ENCODE data around the gene STK17B.

Gene STK17B

DNA sequence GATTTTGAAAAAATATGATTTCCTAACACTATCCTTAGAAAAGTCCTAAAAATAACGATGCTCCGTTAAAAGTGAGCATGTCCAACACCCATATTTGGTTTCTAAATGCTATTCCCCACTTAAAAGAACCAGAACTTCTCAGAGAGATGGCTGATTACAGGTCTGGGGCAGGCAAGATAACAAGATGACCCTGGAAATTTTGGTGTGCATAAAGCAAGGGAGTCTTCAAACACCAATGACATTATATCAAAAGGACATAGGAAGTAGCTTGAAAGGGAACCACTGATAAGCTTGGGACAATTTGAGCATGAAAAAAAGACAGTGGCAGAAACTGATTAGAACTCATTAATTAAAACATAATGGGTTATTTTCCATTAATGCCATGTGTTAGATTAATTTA, 17.9 kb downstream of the STK17B start:
- DNase-seq, result no peak

- DNase-seq, result peak; percentile 27 to 53
These were observed 21.4 kb downstream of the STK17B start for GRCh38 chr2:196149948-196150347.

- DNase-seq, result no peak
These were observed 22.6 kb downstream of the STK17B start for GRCh38 chr2:196148736-196149135.

DNA sequence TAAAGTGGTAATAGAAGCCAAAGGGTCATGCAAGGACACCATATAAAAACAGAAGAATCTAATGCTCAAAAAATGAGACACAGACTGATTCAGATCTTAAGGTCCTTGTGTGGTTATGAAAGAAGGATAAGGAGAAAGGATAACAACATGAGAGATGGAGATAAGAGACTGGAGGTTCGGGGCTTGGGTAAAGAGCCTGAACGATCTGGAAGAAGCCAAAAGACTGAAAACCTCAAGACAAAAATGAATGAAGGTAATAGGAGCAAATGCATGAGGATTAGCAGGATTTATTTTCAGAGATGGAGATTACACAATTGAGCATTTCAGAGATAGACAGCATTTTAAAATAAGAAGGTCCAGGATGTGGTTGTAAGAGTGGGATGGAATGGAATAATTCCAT, 26.1 kb downstream of the STK17B start:
- DNase-seq, result no peak

- DNase-seq, result no peak
These were observed 26.8 kb downstream of the STK17B start for GRCh38 chr2:196144513-196145126.

DNA sequence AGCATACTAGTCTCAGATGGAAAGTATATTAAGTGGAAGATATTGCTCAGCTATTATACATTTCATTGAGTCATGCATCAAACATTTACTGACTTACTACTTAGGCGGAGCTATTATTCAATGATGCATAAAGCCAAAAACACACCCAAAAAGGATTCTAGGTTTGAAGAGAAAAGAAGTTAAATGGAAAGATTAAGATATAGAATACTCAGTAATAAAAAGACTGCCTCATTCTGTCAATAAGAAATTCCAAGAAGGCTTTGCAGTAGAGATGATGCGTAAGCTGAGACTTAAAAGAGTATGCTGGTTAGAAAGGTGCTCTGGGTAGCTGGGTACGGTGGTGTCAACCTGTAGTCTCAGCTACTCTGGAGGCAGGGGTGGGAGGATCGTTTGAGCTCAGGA, 27.6 kb downstream of the STK17B start:
- no peak for DNase-seq

- DNase-seq, result peak; percentile 11 to 70
These were observed 28.6 kb downstream of the STK17B start for GRCh38 chr2:196142825-196143224.

- no peak for DNase-seq
These were observed 31.2 kb downstream of the STK17B start for GRCh38 chr2:196140213-196140612.

- no peak for DNase-seq
These were observed 34.1 kb downstream of the STK17B start for GRCh38 chr2:196137271-196137670.

DNA sequence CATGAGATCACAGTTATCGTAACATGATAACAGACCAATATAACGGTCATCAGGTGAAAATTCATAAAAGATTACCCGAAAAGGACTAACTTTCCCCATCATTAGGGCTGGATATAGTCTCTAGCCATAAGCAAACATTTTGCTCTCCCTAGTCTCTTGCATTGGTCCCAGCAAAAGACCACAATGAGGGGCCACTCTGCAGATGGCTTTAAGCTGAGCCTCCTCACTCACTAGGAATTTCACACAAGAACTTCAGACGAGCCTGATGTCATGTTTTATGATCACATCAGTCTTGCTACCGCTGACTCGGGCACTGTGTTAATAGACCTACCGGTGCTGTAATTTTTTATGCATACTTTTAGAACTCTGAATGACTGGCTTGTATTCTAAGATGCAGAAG, 35.2 kb downstream of the STK17B start:
- DNase-seq, result no peak

DNA sequence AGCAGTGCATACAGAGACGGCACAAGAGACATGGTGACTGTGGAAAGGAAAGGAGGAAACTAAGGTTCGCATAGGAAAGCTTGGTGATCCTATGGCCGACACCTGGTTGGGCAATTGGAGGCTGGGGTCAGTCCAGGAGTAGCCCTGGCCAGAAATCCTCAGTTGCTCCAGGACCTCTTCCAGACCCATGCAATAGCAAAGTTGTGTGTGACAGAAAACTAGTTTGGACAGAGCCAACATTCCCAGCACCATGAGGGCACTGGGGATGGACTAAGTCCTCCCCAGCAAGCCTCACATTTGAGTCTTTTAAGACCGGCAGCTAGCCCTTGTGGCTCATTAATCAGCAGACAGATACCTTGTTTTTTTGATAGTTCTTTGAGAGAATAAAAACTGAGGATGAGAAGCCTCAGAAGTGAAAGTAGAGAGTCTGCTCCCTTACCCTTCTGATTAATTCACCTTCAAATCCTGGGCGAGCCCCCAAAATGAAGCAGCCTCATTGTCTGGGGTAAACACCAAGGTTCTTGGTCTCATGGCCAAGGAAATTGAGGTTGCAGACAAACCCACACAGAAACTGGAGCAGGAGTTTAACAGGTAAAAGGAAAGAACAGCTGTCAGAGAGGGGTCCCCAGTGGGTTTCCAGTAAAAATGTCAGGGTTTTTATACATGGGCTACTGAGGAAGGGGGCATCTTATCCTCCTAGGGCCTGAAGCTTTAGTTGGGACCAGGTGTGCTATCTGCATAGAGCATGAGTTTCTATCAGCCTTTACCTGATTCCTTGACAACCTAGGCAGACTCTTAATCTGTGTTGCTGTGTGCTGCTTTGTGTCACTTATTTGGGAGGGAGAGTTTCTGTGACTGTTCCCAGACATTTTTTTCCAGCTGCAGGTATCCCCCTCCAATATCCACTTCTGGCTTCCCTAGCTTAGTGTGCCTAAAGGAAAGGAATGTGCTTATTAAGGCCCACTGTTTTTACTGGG, 39.1 kb downstream of the STK17B start:
- no peak for DNase-seq

DNA sequence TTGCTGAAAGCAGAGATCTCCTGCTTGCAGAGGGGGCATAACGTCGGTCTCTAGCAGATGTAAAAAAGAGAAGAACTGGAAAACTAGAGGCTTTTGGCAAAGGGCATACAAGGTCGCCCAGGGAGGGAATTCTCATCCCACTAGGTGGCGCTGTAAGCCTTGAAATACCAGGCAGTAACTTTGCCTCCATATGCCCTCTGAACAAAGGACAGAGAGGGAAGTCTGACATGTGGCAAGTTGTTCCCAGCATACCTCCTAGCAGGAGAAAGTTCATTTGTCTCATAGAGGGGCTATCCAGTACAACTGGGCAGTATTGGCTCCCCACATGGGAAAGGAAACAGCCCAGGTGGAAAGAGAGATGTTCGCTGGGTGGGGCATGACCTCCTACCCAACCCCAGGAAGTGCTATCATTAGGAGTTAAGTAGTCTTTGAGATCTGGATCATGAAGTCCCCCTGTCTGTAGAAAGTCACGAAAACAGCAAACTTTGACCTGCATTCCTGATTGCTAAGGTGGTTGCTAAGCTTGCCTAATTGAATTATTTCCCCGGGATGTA, 39.9 kb downstream of the STK17B start:
- DNase-seq, result peak; percentile 80 to 83

DNA sequence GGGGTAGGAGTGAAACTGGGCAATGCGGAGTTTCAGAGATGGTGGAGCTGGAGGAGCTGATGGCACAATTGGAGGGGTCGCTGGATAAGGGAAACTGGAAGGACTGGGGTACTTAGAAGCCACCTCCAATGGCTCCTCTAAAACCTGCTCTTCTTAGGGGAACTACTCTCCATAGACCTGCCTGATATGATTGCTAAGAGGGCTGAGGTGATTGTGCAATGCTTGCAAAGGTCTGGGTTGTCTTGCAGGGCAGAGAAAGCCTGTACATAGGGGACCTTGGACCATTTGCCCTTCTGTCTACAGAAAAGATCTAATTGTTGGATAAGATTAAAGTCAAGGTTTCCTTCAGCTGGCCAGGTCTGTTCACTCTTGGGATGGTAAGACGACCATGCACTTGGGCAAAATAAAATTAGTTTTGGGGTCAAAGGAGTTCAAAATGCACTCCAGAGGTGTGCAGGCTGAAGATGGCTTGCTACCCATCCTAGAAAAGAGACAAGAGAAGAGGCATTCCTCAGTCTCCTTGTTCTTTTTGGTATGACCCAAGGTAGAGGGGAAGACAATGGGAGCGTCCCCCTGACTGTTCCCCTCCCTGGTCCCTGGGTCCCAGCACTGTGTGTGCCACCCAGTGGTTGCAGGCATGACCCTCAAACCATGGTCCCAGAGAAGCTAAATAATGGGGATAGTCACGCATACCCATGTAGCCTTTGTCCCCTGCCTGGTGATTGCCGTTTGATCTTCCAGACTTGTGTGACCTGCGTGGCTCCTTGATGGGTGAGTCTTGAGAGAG, 41.1 kb downstream of the STK17B start:
- DNase-seq, result no peak

- no peak for DNase-seq
These were observed 42.6 kb downstream of the STK17B start for GRCh38 chr2:196128749-196129148.

DNA sequence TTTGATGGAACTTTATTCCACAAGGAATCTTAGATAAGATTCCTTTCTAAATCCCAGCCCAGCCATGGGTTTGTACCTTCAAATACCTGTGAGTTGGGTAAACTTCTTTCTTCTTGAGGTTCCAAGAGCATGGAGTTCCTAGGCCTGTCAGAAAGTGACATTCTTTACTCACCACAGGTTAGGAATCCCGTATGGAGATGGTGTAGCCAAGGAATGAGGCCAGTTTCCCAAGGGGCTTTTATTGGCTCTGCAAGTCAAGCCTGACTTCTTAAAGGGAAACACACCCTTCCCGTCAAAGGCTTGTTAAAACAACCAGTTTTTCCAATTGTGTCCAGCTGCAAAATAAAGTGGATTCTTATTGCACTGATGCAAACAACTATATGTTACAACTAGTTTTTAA, 45.8 kb downstream of the STK17B start:
- no peak for DNase-seq

- DNase-seq, result no peak
These were observed 47.6 kb downstream of the STK17B start for GRCh38 chr2:196123679-196124373.

DNA sequence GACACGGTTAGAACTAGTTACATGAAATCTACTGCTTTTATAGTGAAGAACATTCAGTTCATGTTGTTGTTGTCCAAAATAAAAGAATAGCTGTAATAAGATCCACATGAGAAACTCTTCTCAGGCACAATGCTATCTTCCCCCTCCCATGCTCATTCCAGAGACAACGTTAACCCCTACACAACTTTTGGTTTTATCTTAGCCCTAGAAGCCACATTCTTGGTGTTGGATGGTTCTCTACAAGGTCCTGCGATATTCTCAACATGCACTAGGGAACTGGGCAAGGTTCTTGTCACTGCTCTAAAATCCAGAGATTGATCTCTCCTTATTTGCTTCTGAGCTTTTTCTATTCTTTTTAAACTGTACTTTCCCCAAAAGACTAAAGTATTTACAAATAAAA, 51.5 kb downstream of the STK17B start:
- DNase-seq, result no peak

- DNase-seq, result no peak
These were observed 54.1 kb downstream of the STK17B start for GRCh38 chr2:196117214-196117705.

GRCh38 chr2:196113061-196113974, 58.1 kb downstream of the STK17B start:
- no peak for DNase-seq

- DNase-seq, result no peak
These were observed 58.9 kb downstream of the STK17B start for GRCh38 chr2:196112418-196113034.

Data from inflammatory macrophage (primary cell).